Stimulated activated CD8-positive, alpha-beta memory T cell treated with anti-CD3 and anti-CD28 coated beads, Interleukin-4, amount 100 ng/mL, for 24 hours (primary cell): ENCODE data around the gene LRRC4.

Experiments used
- DNase-seq: peaks from one replicate; pipeline ENCODE4 v3.0.0-alpha.2; 2020; ENCODE audit warnings: low read depth

The LRRC4 gene

GRCh38 chr7:128030654-128031611 is at the start of gene LRRC4:
LRRC4 (minus strand) TSS chr7:128031437; CDS start chr7:128030640, 797 bp downstream.
- no peak for DNase-seq

GRCh38 chr7:128080169-128080568 is 48.9 kb upstream of the LRRC4 start:
- DNase-seq, result no peak

- DNase-seq, result no peak
These were observed 47.1 kb upstream of the LRRC4 start for GRCh38 chr7:128078309-128078708.

- no peak for DNase-seq
These were observed 45.6 kb upstream of the LRRC4 start for GRCh38 chr7:128076796-128077271.

GRCh38 chr7:128076196-128076795 is 45.1 kb upstream of the LRRC4 start:
- no peak for DNase-seq

- DNase-seq, result no peak
These were observed 44.2 kb upstream of the LRRC4 start for GRCh38 chr7:128075242-128076095.

- DNase-seq, result no peak
These were observed 43.5 kb upstream of the LRRC4 start for GRCh38 chr7:128074736-128075135.

GRCh38 chr7:128074336-128074735 is 43.1 kb upstream of the LRRC4 start:
- no peak for DNase-seq

- DNase-seq, result no peak
These were observed 42.6 kb upstream of the LRRC4 start for GRCh38 chr7:128073671-128074310.

GRCh38 chr7:128071801-128072200 is 40.6 kb upstream of the LRRC4 start:
- no peak for DNase-seq

GRCh38 chr7:128071376-128071775 is 40.1 kb upstream of the LRRC4 start:
- no peak for DNase-seq

- DNase-seq, result no peak
These were observed 38.4 kb upstream of the LRRC4 start for GRCh38 chr7:128069373-128070364.

GRCh38 chr7:128068785-128069184 is 37.5 kb upstream of the LRRC4 start:
- no peak for DNase-seq

GRCh38 chr7:128067983-128068382 is 36.7 kb upstream of the LRRC4 start:
- DNase-seq, result no peak

- no peak for DNase-seq
These were observed 35.6 kb upstream of the LRRC4 start for GRCh38 chr7:128066858-128067257.

- DNase-seq, result no peak
These were observed 35.2 kb upstream of the LRRC4 start for GRCh38 chr7:128066395-128066794.

- no peak for DNase-seq
These were observed 34.6 kb upstream of the LRRC4 start for GRCh38 chr7:128065872-128066271.

GRCh38 chr7:128063088-128063487 is 31.9 kb upstream of the LRRC4 start:
- DNase-seq, result no peak

- DNase-seq, result no peak
These were observed 28.8 kb upstream of the LRRC4 start for GRCh38 chr7:128060018-128060417.
